AG09309 (cell line): ENCODE data around the gene TMEM121B.
"Not testable (repeated sequence)": the region's sequence is repeated elsewhere in the genome, so short reads cannot be mapped to it uniquely, and the experiment has no call there.

Experiments used
- DNase-seq: peaks from one replicate; pipeline ENCODE4 v3.0.0-alpha.2; 2010; ENCODE audit warnings: low read depth
- H3K4me3 ChIP-seq: 2 replicates; pipeline ENCODE4 v1.5.1; 2011; ENCODE audit warnings: mild to moderate bottlenecking, low read depth, low read length, moderate library complexity; ENCODE audit not compliant: control insufficient read depth
- CTCF ChIP-seq: IDR thresholded peaks from 2 replicates; pipeline ENCODE4 v1.5.1; 2011; ENCODE audit warnings: mild to moderate bottlenecking, low read depth, low read length, inconsistent platforms; ENCODE audit not compliant: insufficient read depth, control insufficient read depth; ENCODE audit errors: missing control alignments

Gene TMEM121B

GRCh38 chr22:17149076-17149815 lies 28.1 kb upstream of the TMEM121B start:
- no peak overlapping the region for H3K4me3 ChIP-seq
- TF ChIP-seq CTCF, result no peak
- DNase-seq, result no peak

GRCh38 chr22:17147458-17147857 lies 26.3 kb upstream of the TMEM121B start:
- not testable (repeated sequence) for H3K4me3 ChIP-seq, DNase-seq

GRCh38 chr22:17145021-17145680 lies 24.0 kb upstream of the TMEM121B start:
- H3K4me3 ChIP-seq, result no peak overlapping the region
- DNase-seq, result no peak
- TF ChIP-seq CTCF, result no peak

- no peak for DNase-seq
- TF ChIP-seq CTCF, result no peak
- no peak overlapping the region for H3K4me3 ChIP-seq
Measured at GRCh38 chr22:17143826-17144225, 22.7 kb upstream of the TMEM121B start.

GRCh38 chr22:17143101-17143500 lies 21.9 kb upstream of the TMEM121B start:
- H3K4me3 ChIP-seq, result no peak overlapping the region
- TF ChIP-seq CTCF, result no peak
- DNase-seq, result no peak

GRCh38 chr22:17140826-17141766 lies 19.9 kb upstream of the TMEM121B start:
- DNase-seq, result no peak
- no peak overlapping the region for H3K4me3 ChIP-seq
- no peak for TF ChIP-seq CTCF
